Kidney epithelial cell (primary cell): Measurements from ENCODE around the gene BAD. TPM values are rescaled to one million over a fixed set of nuclear protein-coding genes. Genes with fewer than 3 reads are reported as not detected.

Experiments used
- DNase-seq: peaks from one replicate; pipeline ENCODE4 v3.0.0-alpha.2; 2010; ENCODE audit warnings: low read depth
- H3K27me3 ChIP-seq: 2 replicates; pipeline ENCODE4 v1.6.0; 2011; ENCODE audit warnings: low read length; ENCODE audit not compliant: control insufficient read depth, insufficient read depth
- H3K36me3 ChIP-seq: 2 replicates; pipeline ENCODE4 v1.5.1; 2011; ENCODE audit warnings: low read length; ENCODE audit not compliant: control insufficient read depth, insufficient read depth
- H3K4me3 ChIP-seq: 2 replicates; pipeline ENCODE4 v1.5.1; 2011; ENCODE audit warnings: low read depth, mild to moderate bottlenecking, control low read depth, low read length
- CTCF ChIP-seq: IDR thresholded peaks from 2 replicates; pipeline ENCODE4 v1.5.1; 2011; ENCODE audit warnings: mild to moderate bottlenecking, moderate library complexity, low read length, control low read depth, inconsistent platforms; ENCODE audit not compliant: insufficient read depth, poor library complexity, severe bottlenecking
- total RNA-seq: library from RNA; depleted of rRNA; stranded (reverse); fragments of >200 nt; gene quantifications from 2 replicates; pipeline ENCODE4 v1.2.3, GENCODE V29; 2015

BAD gene
- total RNA-seq, 1 donor from 2014 or later, result 118 TPM

DNA sequence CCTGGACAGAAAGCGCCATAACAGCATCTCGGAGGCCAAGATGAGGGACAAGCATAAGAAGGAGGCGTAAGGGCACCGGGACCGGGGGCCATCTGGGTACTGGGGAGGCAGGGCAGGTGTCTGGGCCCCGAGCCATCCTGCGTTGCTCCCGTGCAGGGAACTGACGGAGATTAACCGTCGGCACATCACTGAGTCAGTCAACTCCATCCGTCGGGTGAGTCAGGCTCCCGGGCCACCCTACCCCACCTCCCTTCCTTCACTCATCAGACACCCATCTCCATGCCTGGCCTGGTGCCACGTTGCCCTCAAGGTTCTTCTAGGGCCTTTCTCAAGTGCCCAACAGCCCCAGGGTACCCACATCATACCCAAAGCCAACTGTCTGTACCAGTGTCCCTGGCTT, 18.1 kb downstream of the BAD start:
- Histone ChIP-seq H3K36me3 (peaks cover 3% of the 10 kb centered on the region), H3K4me3 (no peak overlapping the region), H3K27me3 (no peaks in the 10 kb centered on the region)
- TF ChIP-seq CTCF, result no peak
- DNase-seq, result no peak

GRCh38 chr11:64265176-64266160, 19.0 kb downstream of the BAD start:
- Histone ChIP-seq H3K27me3 (no peaks in the 10 kb centered on the region), H3K4me3 (no peak overlapping the region), H3K36me3 (peaks cover 3% of the 10 kb centered on the region)
- no peak for TF ChIP-seq CTCF
- DNase-seq, result no peak

DNA sequence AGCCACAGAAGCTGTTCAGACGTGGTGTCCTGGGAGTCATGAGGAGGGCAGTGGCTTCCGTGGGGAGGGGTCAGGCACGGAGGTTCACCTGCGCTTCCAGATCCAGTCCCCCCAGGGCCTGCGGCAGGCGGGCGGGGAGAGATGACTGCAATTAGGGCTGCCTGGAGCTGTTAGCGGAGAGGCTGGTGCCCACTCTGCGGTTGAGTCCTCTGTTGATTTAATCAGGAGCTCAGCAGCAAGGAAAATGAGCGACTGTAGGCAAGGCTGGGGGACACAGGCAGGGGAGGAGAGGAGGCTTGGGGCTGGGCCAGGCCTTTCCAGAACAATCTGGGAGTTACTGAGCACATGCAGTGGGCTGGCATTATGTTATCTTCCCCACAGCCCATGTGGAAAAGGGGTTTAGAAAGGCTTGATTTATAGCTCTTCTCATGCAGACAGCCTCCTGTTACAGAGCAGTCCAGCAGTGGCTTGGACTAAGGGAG, 20.1 kb downstream of the BAD start:
- H3K36me3 ChIP-seq, result peaks cover 3% of the 10 kb centered on the region
- no peak for DNase-seq
- no peaks in the 10 kb centered on the region for H3K27me3 ChIP-seq
- H3K4me3 ChIP-seq, result no peak overlapping the region
- TF ChIP-seq CTCF, result no peak

GRCh38 chr11:64263947-64264317, 20.5 kb downstream of the BAD start:
- no peak for TF ChIP-seq CTCF
- no peak for DNase-seq
- Histone ChIP-seq H3K4me3 (no peak overlapping the region), H3K27me3 (no peaks in the 10 kb centered on the region), H3K36me3 (peaks cover 3% of the 10 kb centered on the region)

GRCh38 chr11:64263021-64263946, 21.2 kb downstream of the BAD start:
- TF ChIP-seq CTCF, result no peak
- H3K36me3 ChIP-seq, result peaks cover 3% of the 10 kb centered on the region
- H3K4me3 ChIP-seq, result no peak overlapping the region
- DNase-seq, result no peak
- no peaks in the 10 kb centered on the region for H3K27me3 ChIP-seq
